T-cell (primary cell): ENCODE data around the gene AK4. TPM values are rescaled to one million over a fixed set of nuclear protein-coding genes. Genes with fewer than 3 reads are reported as not detected.

Experiments
- ATAC-seq, 4 experiments: fragments of 200-7000 bp in 3 of 4; fragments of 150-1000 bp in 1 of 4; cut with Tn5 transposase; replicated peaks in 1 of 4; 1 replicate in 3 of 4; 2 replicates in 1 of 4; pipeline ENCODE4 v1.10.0; 2021; ENCODE audit warnings: moderate library complexity in 3 of 4, mild to moderate bottlenecking in 2 of 4, moderate number of reproducible peaks in 1 of 4
- CTCF ChIA-PET, 2 donors: fragments of 300-600 bp; sonication (Branson Sonifier 250); formaldehyde crosslinking; loops; one replicate each; lab custom pipeline; 2022; ENCODE audit warnings: antibody characterized with exemption in 2 of 2; lab: Charles Lee
- POLR2A ChIA-PET, 2 donors: fragments of 300-600 bp; sonication (Branson Sonifier 250); formaldehyde crosslinking; loops; one replicate each; lab custom pipeline; 2022; ENCODE audit warnings: antibody characterized with exemption in 2 of 2; lab: Charles Lee
- DNase-seq, 35 experiments: peaks; one replicate each; pipeline versions ENCODE4 v3.0.0 to v3.0.0-alpha.2; 2013 to 2023
- H3K27ac ChIP-seq: one replicate; pipeline ENCODE4 v1.5.1; 2013; ENCODE audit warnings: low read length
- H3K27me3 ChIP-seq, 2 experiments: replicated peaks in 1 of 2; 1 replicate in 1 of 2; 2 replicates in 1 of 2; pipeline versions ENCODE4 v1.6.1 to v1.7.0; 2013; ENCODE audit warnings: low read length in 1 of 2, mixed read lengths in 1 of 2; ENCODE audit not compliant: control insufficient read depth in 2 of 2, insufficient read depth in 2 of 2; ENCODE audit errors: extremely low read depth in 1 of 2
- H3K36me3 ChIP-seq, 2 donors: 1 replicate in 1 of 2; 2 replicates in 1 of 2; pipeline versions ENCODE4 v1.6.1 to v1.7.0; 2013; ENCODE audit warnings: low read length in 1 of 2; ENCODE audit not compliant: control insufficient read depth in 2 of 2, insufficient read depth in 1 of 2; ENCODE audit errors: extremely low read depth in 1 of 2
- H3K4me1 ChIP-seq, 2 experiments: 1 replicate in 1 of 2; 2 replicates in 1 of 2; pipeline versions ENCODE4 v1.6.1 to v1.7.0; 2013; ENCODE audit warnings: low read length in 2 of 2, mixed read lengths in 1 of 2; ENCODE audit not compliant: insufficient read depth in 2 of 2, control insufficient read depth in 1 of 2; ENCODE audit errors: extremely low read depth in 1 of 2
- H3K4me3 ChIP-seq, 2 donors: 1 replicate in 1 of 2; 2 replicates in 1 of 2; pipeline versions ENCODE4 v1.5.1 to v1.7.0; 2013; ENCODE audit warnings: mild to moderate bottlenecking in 2 of 2, low read length in 1 of 2, moderate library complexity in 1 of 2; ENCODE audit not compliant: control insufficient read depth in 1 of 2; ENCODE audit errors: extremely low read depth in 1 of 2
- H3K9me3 ChIP-seq: 2 replicates; pipeline ENCODE4 v1.7.0; 2013
- H3K27ac Mint-ChIP-seq, 2 donors: one replicate each; pipeline ENCODE4 v1.8.0; 2020 to 2021; ENCODE audit warnings: mild to moderate bottlenecking in 2 of 2, mixed read lengths in 2 of 2
- H3K27me3 Mint-ChIP-seq, 2 donors: one replicate each; pipeline ENCODE4 v1.8.0; 2021 to 2022; ENCODE audit warnings: mixed read lengths in 2 of 2
- H3K36me3 Mint-ChIP-seq: one replicate; pipeline ENCODE4 v1.8.0; 2021; ENCODE audit warnings: mixed read lengths
- H3K4me1 Mint-ChIP-seq, 3 donors: one replicate each; pipeline ENCODE4 v1.8.0; 2020 to 2022; ENCODE audit warnings: mixed read lengths in 3 of 3, mild to moderate bottlenecking in 1 of 3
- H3K4me3 Mint-ChIP-seq, 3 donors: one replicate each; pipeline ENCODE4 v1.8.0; 2020 to 2022; ENCODE audit warnings: mild to moderate bottlenecking in 3 of 3, mixed read lengths in 3 of 3, moderate library complexity in 3 of 3
- H3K9me3 Mint-ChIP-seq, 3 donors: one replicate each; pipeline ENCODE4 v1.8.0; 2020 to 2022; ENCODE audit warnings: mixed read lengths in 3 of 3
- WGBS: methylation state at CpG from one replicate; pipeline ENCODE4 v1.1.5; 2013; ENCODE audit warnings: missing lambda C conversion rate; ENCODE audit not compliant: insufficient coverage; 5-methylcytosine and 5-hydroxymethylcytosine counted together
- total RNA-seq, 35 experiments: library from RNA in 6 of 35; stranded (reverse) in 6 of 35; fragments of 120-200 nt in 1 of 35; gene quantifications; one replicate each; pipeline versions ENCODE4 v1.2.1 to v1.2.4 and lab custom pipeline; 2013 to 2026

The AK4 gene
- total RNA-seq, 5 donors from 2014 or later (not counting 1 experiment from before 2014, with no cell fraction given) = 0.18 to 2.4 (median 1.1) TPM

DNA sequence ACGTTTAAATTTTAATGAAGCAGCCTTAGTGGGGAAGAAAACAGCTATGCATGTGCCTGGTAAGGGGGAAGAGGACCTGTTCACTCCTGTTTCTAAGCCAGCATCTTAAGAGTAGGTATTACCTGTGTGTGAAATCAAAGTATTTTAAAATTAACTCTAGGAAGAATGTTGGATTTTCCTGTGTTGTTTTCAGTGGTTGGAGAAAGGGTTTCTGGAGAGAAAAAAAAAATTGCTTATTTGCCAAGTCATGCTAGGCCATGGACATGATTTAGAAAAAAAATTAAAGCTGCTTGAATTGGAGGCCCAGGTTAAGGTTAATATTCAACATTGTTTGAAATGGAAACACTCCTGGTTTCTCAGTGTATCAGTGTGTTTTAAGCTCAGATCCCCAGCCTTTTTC lies 118.5 kb downstream of the AK4 start:
- no peaks in the 10 kb centered on the region for H3K9me3 Mint-ChIP-seq

DNA sequence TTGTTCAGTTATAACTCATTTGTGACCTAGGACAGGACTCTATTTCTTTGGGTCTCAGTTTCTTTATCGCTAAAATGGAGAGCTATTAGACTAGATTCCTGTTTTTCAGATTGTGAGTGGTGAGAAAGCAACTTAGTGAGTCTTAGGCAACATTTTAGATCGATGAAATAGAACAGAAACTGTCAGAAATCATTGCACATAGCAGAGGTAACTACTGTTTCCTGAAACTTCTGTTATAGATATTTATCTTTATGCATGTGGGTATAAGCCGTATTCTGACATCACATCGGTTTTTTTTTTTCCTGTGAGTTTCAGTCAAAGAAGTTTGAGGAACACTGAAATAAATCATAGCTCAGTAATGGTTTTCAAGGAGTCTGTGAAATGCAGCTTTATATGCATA lies 119.3 kb downstream of the AK4 start:
- Mint-ChIP-seq H3K4me1 (peaks cover 15 to 27% (median 22%) of the 10 kb centered on the region in 3 donors), H3K27ac (no peak overlapping the region), H3K27me3 (peaks cover 20 to 31% of the 10 kb centered on the region in 2 donors), H3K4me3 (peak overlapping the region in 1 of 3 donors; percentile 11), H3K36me3 (no peaks in the 10 kb centered on the region), H3K9me3 (no peaks in the 10 kb centered on the region)
- no peak for DNase-seq
- no peak for ATAC-seq
- Histone ChIP-seq H3K36me3 (no peaks in the 10 kb centered on the region), H3K27me3 (peaks cover 0 to 18% of the 10 kb centered on the region in 2 experiments), H3K27ac (no peak overlapping the region), H3K4me1 (peaks cover 7 to 10% of the 10 kb centered on the region in 2 experiments), H3K9me3 (no peaks in the 10 kb centered on the region), H3K4me3 (no peak overlapping the region)
- WGBS = 40% methylated on average over 1 of the region's 4 CpGs
- ChIA-PET POLR2A (interaction anchor here in 1 of 2 donors (0.6 kb wide), 2 partner anchors 42 to 980 kb away, joined by 3 read pairs; no protein-coding TSS in a partner anchor), CTCF (interaction anchor here in 1 of 2 donors (0.9 kb wide), 1 partner anchor 164 kb away, joined by 3 read pairs; no protein-coding TSS in a partner anchor)

More for the DNA sequence above, 118.5 kb downstream of the AK4 start:
- Mint-ChIP-seq H3K4me1 (peaks cover 15 to 27% (median 22%) of the 10 kb centered on the region in 3 donors), H3K27me3 (peaks cover 20 to 31% of the 10 kb centered on the region in 2 donors), H3K27ac (peak overlapping the region; percentile 41 to 62), H3K36me3 (no peaks in the 10 kb centered on the region), H3K4me3 (peak overlapping the region; percentile 75 to 79 (median 78))
- no peaks in the 10 kb centered on the region for H3K36me3 ChIP-seq
- ChIA-PET POLR2A (interaction anchor here (0.5 to 1.3 kb wide), 3 partner anchors 12 to 1289 kb away, joined by 4 to 13 read pairs (median 4); no protein-coding TSS in a partner anchor), CTCF (interaction anchor here (0.6 to 1.5 kb wide), 5 partner anchors 12 to 1365 kb away, joined by 3 to 7 read pairs (median 3); no protein-coding TSS in a partner anchor)
- no CpG with 5 or more reads among the region's 1 CpG for WGBS
- no peak overlapping the region for H3K27ac ChIP-seq
- no peaks in the 10 kb centered on the region for H3K9me3 ChIP-seq
- no peak for ATAC-seq
- DNase-seq = no peak
- H3K27me3 ChIP-seq = peaks cover 0 to 18% of the 10 kb centered on the region in 2 experiments
- no peak overlapping the region for H3K4me3 ChIP-seq
- peaks cover 7 to 10% of the 10 kb centered on the region in 2 experiments for H3K4me1 ChIP-seq

DNA sequence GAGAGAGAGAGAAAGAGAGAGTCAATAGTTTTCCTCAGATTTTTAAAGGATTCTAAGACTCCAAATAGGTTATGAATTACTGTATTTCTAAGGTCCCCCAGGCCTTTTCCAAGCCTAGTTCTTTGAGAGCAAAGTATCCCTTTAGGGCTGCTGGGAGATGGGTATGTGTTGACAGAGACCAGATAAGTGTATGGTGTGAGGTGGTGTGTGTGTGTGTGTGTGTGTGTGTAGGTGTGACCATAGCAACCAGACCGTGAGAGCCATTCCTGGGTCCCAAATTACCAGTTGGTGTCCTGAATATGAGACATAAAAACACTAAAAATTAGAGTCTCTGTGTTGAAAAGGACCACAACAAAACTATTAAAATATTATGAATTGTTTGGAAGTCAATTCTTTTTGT lies 119.7 kb downstream of the AK4 start:
- Mint-ChIP-seq H3K4me3 (no peak overlapping the region), H3K4me1 (peaks cover 15 to 27% (median 22%) of the 10 kb centered on the region in 3 donors), H3K36me3 (no peaks in the 10 kb centered on the region), H3K27ac (no peak overlapping the region), H3K27me3 (peaks cover 20 to 31% of the 10 kb centered on the region in 2 donors), H3K9me3 (no peaks in the 10 kb centered on the region)
- Histone ChIP-seq H3K27me3 (peaks cover 0 to 18% of the 10 kb centered on the region in 2 experiments), H3K36me3 (no peaks in the 10 kb centered on the region), H3K4me1 (peaks cover 7 to 10% of the 10 kb centered on the region in 2 experiments), H3K9me3 (no peaks in the 10 kb centered on the region), H3K27ac (no peak overlapping the region), H3K4me3 (no peak overlapping the region)
- WGBS = no CpG with 5 or more reads among the region's 1 CpG
- CTCF ChIA-PET = interaction anchor here in 1 of 2 donors (0.9 kb wide), 1 partner anchor 164 kb away, joined by 3 read pairs; no protein-coding TSS in a partner anchor
- DNase-seq = no peak
- POLR2A ChIA-PET = interaction anchor here in 1 of 2 donors (0.6 kb wide), 2 partner anchors 42 to 980 kb away, joined by 3 read pairs; no protein-coding TSS in a partner anchor
- no peak for ATAC-seq

GRCh38 chr1:65269612-65270011 lies 121.6 kb downstream of the AK4 start:
- Mint-ChIP-seq H3K9me3 (no peaks in the 10 kb centered on the region), H3K27me3 (peaks cover 20 to 21% of the 10 kb centered on the region in 2 donors), H3K36me3 (no peaks in the 10 kb centered on the region), H3K4me1 (peaks cover 12 to 23% (median 17%) of the 10 kb centered on the region in 3 donors), H3K4me3 (no peak overlapping the region), H3K27ac (no peak overlapping the region)
- H3K27me3 ChIP-seq = peaks cover 0 to 13% of the 10 kb centered on the region in 2 experiments
- no peak overlapping the region for H3K4me3 ChIP-seq
- no peak for ATAC-seq
- no peak overlapping the region for H3K27ac ChIP-seq
- DNase-seq = no peak
- 89% methylated on average over 2 of the region's 2 CpGs for whole genome bisulfite sequencing
- H3K9me3 ChIP-seq = no peaks in the 10 kb centered on the region
- ChIA-PET POLR2A (interaction anchor here in 1 of 2 donors (0.9 to 1.4 kb wide), 2 partner anchors 11 to 54 kb away, joined by 3 to 5 read pairs; no protein-coding TSS in a partner anchor), CTCF (interaction anchor here in 1 of 2 donors (0.6 kb wide), 1 partner anchor 150 kb away, joined by 3 read pairs; no protein-coding TSS in a partner anchor)
- no peaks in the 10 kb centered on the region for H3K36me3 ChIP-seq
- H3K4me1 ChIP-seq = peaks cover 7 to 10% of the 10 kb centered on the region in 2 experiments

- Histone ChIP-seq H3K27ac (no peak overlapping the region), H3K9me3 (no peaks in the 10 kb centered on the region), H3K36me3 (no peaks in the 10 kb centered on the region), H3K4me1 (no peaks in the 10 kb centered on the region), H3K4me3 (no peak overlapping the region), H3K27me3 (peaks cover 0 to 3% of the 10 kb centered on the region in 2 experiments)
- Mint-ChIP-seq H3K4me3 (no peak overlapping the region), H3K27me3 (peaks cover 16 to 24% of the 10 kb centered on the region in 2 donors), H3K9me3 (no peaks in the 10 kb centered on the region), H3K27ac (no peak overlapping the region), H3K36me3 (no peaks in the 10 kb centered on the region), H3K4me1 (no peaks in the 10 kb centered on the region)
- CTCF ChIA-PET = no interaction called here
- no peak for ATAC-seq
- no peak for DNase-seq
- 55% methylated on average over 1 of the region's 1 CpG for WGBS
- POLR2A ChIA-PET = no interaction called here
Observed at GRCh38 chr1:65276197-65276939, 128.4 kb downstream of the AK4 start.

DNA sequence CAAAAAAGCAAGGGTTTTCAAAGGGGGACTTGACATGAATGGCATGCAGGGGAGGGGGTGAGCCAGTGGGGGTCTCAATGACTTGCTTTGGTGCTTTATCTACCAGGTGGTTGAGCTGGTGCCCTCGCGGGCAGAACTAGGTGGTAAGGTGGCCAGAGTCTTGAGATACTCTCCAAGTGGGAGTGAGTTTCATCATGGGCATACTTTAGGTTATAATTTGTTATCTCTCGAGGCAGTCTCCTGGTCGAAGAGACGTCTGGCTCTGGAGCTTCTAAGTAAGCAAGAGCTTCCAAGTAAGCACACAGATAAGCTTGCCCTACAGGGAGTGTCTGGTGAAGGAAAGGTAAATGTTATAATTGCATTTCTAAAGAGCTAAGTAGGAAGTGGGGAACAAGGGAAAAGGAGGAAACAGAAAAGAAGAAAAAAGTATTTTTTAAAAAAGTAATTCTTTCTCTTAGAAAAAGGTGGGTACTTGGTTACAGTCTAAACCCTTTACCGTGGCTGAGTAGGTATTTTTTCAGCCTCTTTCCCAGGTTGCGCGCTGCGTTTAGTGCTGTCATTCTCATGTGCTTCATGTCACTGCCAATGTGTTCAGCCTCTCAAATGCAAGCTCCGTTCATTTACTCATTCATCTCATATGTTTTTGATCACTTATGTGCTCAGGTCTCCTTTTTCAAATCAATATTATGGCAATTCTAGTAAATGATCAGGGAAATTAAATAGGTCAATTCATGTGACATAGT lies 129.8 kb downstream of the AK4 start:
- Histone ChIP-seq H3K9me3 (no peaks in the 10 kb centered on the region), H3K36me3 (no peaks in the 10 kb centered on the region), H3K27ac (no peak overlapping the region), H3K4me1 (no peaks in the 10 kb centered on the region), H3K27me3 (peaks cover 0 to 3% of the 10 kb centered on the region in 2 experiments), H3K4me3 (no peak overlapping the region)
- ChIA-PET CTCF (no interaction called here), POLR2A (no interaction called here)
- DNase-seq = no peak
- Mint-ChIP-seq H3K27me3 (peaks cover 16 to 24% of the 10 kb centered on the region in 2 donors), H3K4me1 (no peaks in the 10 kb centered on the region), H3K27ac (no peak overlapping the region), H3K36me3 (no peaks in the 10 kb centered on the region), H3K9me3 (no peaks in the 10 kb centered on the region), H3K4me3 (no peak overlapping the region)
- WGBS = 66% methylated on average over 6 of the region's 10 CpGs
- ATAC-seq = no peak
